ENCODE data around the gene ARL6IP5. TPM values are rescaled to one million over a fixed set of nuclear protein-coding genes. Genes with fewer than 3 reads are reported as not detected.

Gene ARL6IP5
- polyA plus RNA-seq, 3 donors, result 69.3 to 458 (median 430) TPM

- no peak for DNase-seq
- intact Hi-C loops (cut with micrococcal nuclease), result no loop called here
- H3K9ac ChIP-seq (ENCODE audit: insufficient read depth, low read length, poor library complexity, severe bottlenecking), result no peak overlapping the region
- 93% methylated on average over 3 of the region's 5 CpGs for WGBS (ENCODE audit: insufficient coverage)
- no peaks in the 10 kb centered on the region for H3K9me3 ChIP-seq (replicated peaks in 1 of 2; ENCODE audit: control insufficient read depth in 1 of 2, insufficient read depth in 1 of 2, low read length in 2 of 2)
- H3K27me3 ChIP-seq (ENCODE audit: control insufficient read depth in 2 of 2, insufficient read depth in 2 of 2, low read length in 2 of 2), result no peaks in the 10 kb centered on the region
- H3K27ac ChIP-seq (ENCODE audit: low read depth in 1 of 2, low read length in 2 of 2), result no peak overlapping the region
- Mint-ChIP-seq H3K4me3 (no peak overlapping the region), H3K27ac (no peak overlapping the region), H3K36me3 (peaks cover 22 to 25% of the 10 kb centered on the region in 2 donors), H3K27me3 (ENCODE audit: low read depth in 3 of 3) (no peaks in the 10 kb centered on the region), H3K9me3 (no peaks in the 10 kb centered on the region), H3K4me1 (peaks cover 31% of the 10 kb centered on the region)
- no peak overlapping the region for H3K4me2 ChIP-seq (replicated peaks; ENCODE audit: extremely low read depth, low read length, poor library complexity, severe bottlenecking)
- no peak overlapping the region for H2AFZ ChIP-seq (ENCODE audit: insufficient read depth, low read depth, low read length, poor library complexity, severe bottlenecking)
- H3K79me2 ChIP-seq (ENCODE audit: insufficient read depth, low read length), result peaks cover 24% of the 10 kb centered on the region
- TF ChIP-seq CTCF (IDR thresholded peaks at IDR 0.05), result no peak
- peaks cover 18 to 36% of the 10 kb centered on the region in 2 donors for H3K36me3 ChIP-seq (replicated peaks in 1 of 2; ENCODE audit: control insufficient read depth in 1 of 2, insufficient read depth in 2 of 2, low read length in 2 of 2)
- no peak overlapping the region for H3K4me3 ChIP-seq (replicated peaks in 1 of 3; ENCODE audit: low read depth in 2 of 3, low read length in 3 of 3)
- peaks cover 24% of the 10 kb centered on the region for H4K20me1 ChIP-seq (ENCODE audit: insufficient read depth, low read length)
- H3K4me1 ChIP-seq (ENCODE audit: control insufficient read depth in 1 of 2, insufficient read depth in 2 of 2, low read length in 2 of 2), result peaks cover 20 to 27% of the 10 kb centered on the region in 2 donors
These were observed 23.1 kb downstream of the ARL6IP5 start for GRCh38 chr3:69107841-69108240.

- no peak overlapping the region for H3K4me3 Mint-ChIP-seq
- H3K27me3 Mint-ChIP-seq (ENCODE audit: low read depth in 3 of 3), result no peaks in the 10 kb centered on the region
- Histone ChIP-seq H3K79me2 (ENCODE audit: insufficient read depth, low read length) (peaks cover 14% of the 10 kb centered on the region), H3K9ac (ENCODE audit: insufficient read depth, low read length, poor library complexity, severe bottlenecking) (no peak overlapping the region), H3K27ac (ENCODE audit: low read depth in 1 of 2, low read length in 2 of 2) (no peak overlapping the region), H4K20me1 (ENCODE audit: insufficient read depth, low read length) (peaks cover 15% of the 10 kb centered on the region), H3K4me3 (replicated peaks in 1 of 3; ENCODE audit: low read depth in 2 of 3, low read length in 3 of 3) (no peak overlapping the region), H3K4me2 (replicated peaks; ENCODE audit: extremely low read depth, low read length, poor library complexity, severe bottlenecking) (no peak overlapping the region), H2AFZ (ENCODE audit: insufficient read depth, low read depth, low read length, poor library complexity, severe bottlenecking) (no peak overlapping the region), H3K9me3 (replicated peaks in 1 of 2; ENCODE audit: control insufficient read depth in 1 of 2, insufficient read depth in 1 of 2, low read length in 2 of 2) (no peaks in the 10 kb centered on the region), H3K27me3 (ENCODE audit: control insufficient read depth in 2 of 2, insufficient read depth in 2 of 2, low read length in 2 of 2) (no peaks in the 10 kb centered on the region), H3K4me1 (ENCODE audit: control insufficient read depth in 1 of 2, insufficient read depth in 2 of 2, low read length in 2 of 2) (peaks cover 20 to 27% of the 10 kb centered on the region in 2 donors), H3K36me3 (replicated peaks in 1 of 2; ENCODE audit: control insufficient read depth in 1 of 2, insufficient read depth in 2 of 2, low read length in 2 of 2) (peaks cover 9 to 26% of the 10 kb centered on the region in 2 donors)
- no peak for DNase-seq
- intact Hi-C loops (cut with micrococcal nuclease), result no loop called here
- WGBS (ENCODE audit: insufficient coverage), result 20% methylated on average over 2 of the region's 5 CpGs
- H3K36me3 Mint-ChIP-seq, result peaks cover 15% of the 10 kb centered on the region in 2 donors
- TF ChIP-seq CTCF (IDR thresholded peaks at IDR 0.05), result no peak
- H3K9me3 Mint-ChIP-seq, result no peaks in the 10 kb centered on the region
- peaks cover 28% of the 10 kb centered on the region for H3K4me1 Mint-ChIP-seq
- no peak overlapping the region for H3K27ac Mint-ChIP-seq
These were observed 24.1 kb downstream of the ARL6IP5 start for GRCh38 chr3:69108811-69109210.
